Loucy (cell line): ENCODE results near the gene ARHGAP22.

Experiments used
- CTCF ChIP-seq: fragments of 200-600 bp; sonication (generic); conservative IDR thresholded peaks from 2 replicates; pipeline ENCODE4 v1.5.1; 2014; ENCODE audit warnings: mild to moderate bottlenecking, antibody characterized with exemption, low read length
- EZH2phosphoT487 ChIP-seq: fragments of 200-600 bp; IDR thresholded peaks from 2 replicates; pipeline ENCODE4 v1.6.1; 2018; ENCODE audit warnings: antibody characterized with exemption, mild to moderate bottlenecking, moderate library complexity, borderline replicate concordance

GRCh38 chr10:48527756-48528155 is 77.1 kb downstream of the ARHGAP22 start:
- no peak for TF ChIP-seq CTCF
- TF ChIP-seq EZH2phosphoT487: no peak
